Activated CD8-positive, alpha-beta memory T cell treated with anti-CD3 and anti-CD28 coated beads, Interleukin-2, amount 50 U/mL, for 24 hours (primary cell): ENCODE measurements around the gene ADGRL3.

Experiments used
- DNase-seq: peaks from one replicate; pipeline ENCODE4 v3.0.0-alpha.2; 2020; ENCODE audit errors: extremely low read depth

The ADGRL3 gene

DNA sequence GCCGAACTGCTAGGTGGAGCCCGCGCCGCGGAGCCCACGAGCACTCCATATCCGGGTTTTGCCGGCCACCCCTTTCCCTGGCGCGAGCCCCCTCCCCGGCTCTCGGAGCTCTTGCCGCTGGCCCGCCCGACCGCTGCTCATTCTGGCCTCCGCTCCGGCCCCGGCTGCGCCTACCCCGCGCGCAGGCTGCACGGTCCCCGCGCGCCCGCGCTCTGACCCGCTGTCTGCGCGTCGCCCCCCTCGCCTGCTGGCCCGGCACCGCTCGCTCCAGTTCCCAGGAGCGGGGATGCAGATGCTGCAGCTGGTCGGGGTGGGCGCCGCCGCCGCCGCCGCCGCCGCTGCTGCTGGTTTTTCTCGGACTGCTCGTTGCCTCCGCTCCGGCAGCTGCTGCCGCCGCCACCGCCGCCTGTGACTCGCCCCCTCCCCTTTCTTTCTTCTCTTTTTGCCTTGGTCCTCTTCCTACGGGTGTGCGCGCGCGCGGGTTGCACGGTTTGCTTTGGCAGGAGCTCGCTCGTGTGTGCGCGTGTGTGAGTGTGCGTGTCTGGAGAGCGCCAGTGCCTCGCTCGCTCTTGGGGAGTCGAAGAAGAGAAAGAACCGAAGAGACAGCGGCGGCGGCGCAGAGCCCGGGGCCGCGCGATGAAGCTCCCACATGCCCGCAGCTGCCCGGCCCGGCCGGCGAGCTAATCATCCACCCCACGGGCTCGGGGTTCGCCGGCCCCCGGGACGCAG, at the start of gene ADGRL3:
Gene ADGRL3 (plus strand): TSS at position 140 of the 729 bp plus-strand sequence.
- DNase-seq: no peak

DNA sequence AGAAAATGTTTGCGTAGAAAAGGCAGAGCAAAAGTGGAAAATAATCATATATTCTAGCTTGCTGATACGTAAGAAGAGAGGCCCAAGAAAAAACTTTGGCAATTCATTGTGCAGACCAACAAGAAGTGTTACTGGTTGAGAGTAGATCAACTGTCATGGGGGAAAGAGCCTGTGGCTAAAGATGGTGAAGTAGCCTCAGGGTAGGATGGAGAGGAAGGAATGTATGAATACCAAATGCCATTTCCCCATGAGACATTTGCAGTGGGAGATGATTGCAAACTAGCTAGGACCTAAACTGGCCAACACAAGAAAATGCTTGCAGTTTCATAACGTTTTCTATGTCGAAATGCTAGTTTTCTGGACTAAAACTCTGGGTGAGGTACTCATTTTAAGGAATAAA, 47.7 kb upstream of the ADGRL3 start:
- no peak for DNase-seq

DNA sequence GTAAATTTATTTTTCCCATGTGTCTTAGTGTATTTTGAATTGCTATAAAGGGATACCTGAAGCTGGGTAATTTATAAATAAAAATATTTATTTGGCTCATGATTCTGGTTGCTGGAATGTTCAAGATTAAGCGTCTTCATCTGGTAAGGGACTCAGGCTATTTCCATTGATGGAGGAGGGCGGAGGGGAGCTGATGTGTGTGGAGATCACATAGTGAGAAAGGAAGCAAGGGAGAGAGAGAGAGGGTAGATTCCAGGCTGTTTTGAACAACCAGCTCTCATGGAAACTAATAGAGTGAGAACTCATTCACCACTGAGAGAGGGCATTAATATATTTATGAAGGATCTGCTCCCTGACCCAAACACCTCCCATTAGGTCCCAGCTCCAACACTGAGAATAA, 39.6 kb upstream of the ADGRL3 start:
- DNase-seq: no peak

DNA sequence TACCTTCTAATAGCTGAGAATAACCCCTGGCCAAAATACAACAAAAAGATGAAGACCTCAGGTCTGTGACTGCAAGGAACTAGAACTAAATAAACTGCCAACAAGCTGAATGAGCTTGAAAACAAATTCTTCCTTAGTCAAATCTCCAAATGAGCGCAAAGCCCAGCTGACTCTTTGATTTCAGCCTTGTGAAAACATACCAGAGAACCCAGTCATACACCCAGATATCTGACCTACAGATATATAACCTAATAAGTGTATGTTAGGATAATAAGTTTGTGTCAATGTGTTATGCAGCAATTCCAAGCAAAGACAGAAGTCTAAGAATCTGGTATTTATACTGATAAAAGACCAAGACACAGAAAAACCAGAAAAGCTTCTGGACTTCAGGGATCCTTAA, 38.0 kb upstream of the ADGRL3 start:
- no peak for DNase-seq

DNA sequence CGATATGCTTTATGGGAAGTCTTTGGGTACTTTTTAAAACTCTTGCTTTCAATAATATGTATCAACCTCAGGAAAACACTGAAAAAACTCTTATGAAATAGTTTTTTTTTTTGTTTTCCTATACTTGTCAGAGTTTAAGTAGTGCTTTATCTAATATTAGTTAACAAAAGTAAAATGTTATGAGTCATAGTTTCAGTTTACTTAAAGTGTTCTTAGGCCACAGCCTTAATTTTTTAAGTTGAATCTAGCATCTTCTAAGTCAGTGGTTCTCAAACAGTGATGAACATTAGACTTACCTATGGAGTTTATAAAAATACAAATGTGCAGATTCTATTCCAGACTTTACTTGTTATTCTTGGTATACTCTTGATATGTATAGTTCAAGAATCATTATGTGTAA, 26.3 kb upstream of the ADGRL3 start:
- DNase-seq: no peak

DNA sequence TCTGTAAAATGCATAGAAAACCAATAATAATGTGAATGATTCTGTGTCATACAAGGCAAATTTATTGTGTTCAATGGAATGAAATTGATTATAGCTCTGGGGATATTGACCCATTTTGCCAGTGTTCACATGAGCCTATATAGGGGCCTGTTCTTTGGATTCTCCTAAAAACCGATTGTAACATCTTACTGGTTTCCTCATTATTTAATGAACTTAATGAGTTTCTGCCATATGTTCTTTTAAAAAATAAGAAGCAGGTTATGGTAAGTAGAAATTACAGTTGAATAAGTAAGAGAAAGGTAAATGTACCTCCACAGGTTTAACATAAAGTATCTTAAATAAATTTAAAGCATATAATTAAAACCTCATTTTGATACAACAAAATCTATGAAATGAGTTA, 24.6 kb upstream of the ADGRL3 start:
- no peak for DNase-seq

DNA sequence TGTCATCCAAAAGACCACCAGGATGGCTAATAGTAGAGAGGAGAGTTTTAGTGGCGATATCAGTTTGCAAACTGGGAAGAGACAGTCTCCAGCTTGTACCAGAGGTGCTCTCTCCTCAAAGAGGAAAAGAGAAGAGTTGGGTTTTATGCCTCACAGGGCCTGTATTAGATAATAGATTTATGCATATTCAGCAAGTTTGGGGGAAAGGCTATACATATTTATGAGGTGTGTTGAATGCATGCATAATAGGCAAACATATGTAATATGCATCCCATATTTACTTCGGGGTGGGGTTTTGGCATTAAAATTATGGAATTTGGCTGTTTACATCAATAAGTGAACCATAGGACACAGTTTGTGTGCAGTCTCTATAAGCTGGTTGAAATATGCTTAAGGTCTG, 22.8 kb upstream of the ADGRL3 start:
- DNase-seq: no peak

DNA sequence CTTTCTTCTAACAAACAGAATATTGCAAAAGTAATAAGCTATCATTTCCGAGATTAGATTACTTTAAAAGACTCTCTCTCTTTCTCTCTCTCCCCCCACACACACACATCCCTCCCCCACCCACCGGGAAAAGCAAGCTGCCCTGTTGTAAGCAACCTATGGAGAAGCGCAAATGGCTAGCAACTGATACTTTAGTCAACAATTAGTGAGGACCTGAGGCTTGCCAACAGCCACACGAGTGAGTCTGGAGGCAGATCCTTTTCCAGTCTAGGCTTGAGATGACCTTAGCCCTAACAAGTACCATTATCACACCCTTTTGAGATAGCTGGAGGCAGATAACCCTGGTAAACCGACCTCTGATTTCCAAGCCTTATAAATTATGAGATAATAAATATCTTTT, 19.7 kb upstream of the ADGRL3 start:
- no peak for DNase-seq

DNA sequence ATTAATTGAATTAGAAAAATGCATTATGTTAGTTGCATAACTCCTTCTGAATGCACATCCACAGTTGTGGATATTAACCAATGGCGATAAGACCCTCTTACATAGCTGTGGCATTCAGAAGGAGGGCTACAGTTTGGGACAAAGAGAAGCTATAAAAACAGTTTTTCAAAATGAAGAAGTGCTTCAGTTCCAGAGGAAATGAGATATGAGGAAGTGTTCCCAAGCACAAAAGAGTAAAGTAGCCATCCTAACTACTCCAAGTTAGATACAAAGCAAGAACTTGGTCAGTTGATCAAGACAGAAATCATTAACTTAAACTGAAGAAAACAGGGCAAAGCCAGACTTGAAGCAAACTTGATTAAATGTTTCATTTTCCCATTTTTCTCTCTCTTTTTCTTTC, 17.2 kb upstream of the ADGRL3 start:
- no peak for DNase-seq

DNA sequence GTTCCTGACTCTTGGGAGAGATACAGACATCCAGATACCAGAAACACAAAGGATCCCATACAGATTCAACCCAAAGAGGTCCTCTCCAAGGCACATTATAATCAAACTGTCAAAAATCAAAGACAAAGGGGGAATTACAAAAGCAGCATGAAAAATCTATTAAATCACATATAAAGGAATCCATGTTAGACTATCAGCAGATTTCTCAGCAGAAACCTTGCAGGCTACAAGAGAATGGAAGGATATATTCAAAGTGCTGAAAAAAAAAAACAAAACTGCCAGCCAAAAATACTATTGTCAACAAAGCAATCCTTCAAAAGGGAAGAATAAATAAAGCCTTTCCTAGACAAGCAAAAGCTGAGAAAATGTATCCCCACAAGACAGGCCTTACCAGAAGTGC, 14.8 kb upstream of the ADGRL3 start:
- DNase-seq: no peak

DNA sequence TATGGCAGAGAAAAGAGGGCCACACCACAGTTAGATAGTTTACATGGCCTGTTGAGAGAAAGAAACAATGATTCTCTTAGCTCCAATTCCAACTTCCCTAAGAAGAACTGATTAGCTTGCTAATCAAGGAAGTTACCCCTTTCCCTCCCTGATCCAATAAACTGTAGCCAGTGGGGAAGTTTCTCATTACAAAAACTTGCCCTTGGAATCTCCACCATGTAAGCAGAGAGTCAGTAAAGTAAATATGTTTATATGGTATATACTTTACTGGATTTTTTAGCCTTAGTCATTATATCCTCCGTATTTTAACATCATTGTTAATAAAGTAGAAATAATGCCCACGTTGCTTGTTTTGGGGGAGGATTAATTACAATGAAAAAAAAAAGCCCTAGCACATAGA, 7.7 kb upstream of the ADGRL3 start:
- DNase-seq: no peak

DNA sequence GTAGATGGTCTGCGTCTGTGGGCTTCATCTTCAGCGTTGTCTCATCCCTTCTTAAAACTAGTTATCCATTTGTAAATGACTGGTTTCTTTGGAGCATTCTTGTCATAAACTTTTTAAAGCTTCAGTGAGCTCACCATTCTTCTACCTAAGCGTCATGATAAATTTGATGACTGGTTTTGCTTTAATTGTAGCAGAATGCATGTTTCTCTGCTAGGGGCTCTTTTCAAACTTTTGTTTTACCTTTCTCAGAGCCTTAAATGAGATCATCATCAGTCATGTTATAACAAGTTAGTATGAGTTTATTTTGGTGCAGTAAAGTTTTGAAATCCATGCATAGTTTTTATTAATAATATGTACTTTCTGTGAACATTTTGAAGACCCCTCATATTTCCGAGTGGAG, 6.3 kb upstream of the ADGRL3 start:
- DNase-seq: no peak

DNA sequence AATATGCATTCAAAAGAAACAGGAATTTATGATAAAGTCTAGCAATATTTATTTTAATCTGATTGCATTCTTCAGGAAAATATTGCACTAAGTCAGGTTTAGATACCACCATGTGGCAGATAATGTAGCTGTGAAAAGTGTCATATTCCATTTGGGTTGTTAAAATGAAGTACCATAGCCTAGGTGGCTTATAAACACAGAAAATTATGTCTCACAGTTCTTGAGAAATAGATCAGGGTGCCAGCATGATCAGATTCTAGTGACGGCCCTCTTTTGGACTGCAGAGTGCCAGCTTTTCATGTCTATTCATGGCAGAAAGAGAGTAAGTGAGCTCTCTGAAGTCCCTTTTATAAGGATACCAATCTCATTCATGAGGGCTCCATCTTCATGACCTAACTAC, 5.6 kb upstream of the ADGRL3 start:
- no peak for DNase-seq

DNA sequence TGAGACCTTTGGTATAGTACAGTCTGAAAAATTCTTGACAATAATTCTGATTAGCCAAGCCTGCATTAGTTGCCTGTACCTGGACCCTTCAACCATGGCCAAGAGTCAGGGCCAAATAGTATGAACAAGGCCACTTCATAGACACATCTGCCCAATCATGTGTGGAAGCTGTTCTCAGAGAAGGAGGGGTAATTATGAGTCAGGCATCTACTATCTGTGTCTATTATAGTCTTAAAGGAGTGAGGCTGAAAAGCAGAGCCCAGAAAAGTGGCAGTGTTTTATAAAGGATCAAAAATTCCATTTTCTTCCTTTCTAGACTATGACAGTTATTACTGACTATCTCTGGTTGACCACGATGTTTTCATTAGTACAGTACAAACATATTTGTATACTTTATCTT, 5.0 kb upstream of the ADGRL3 start:
- DNase-seq: no peak

DNA sequence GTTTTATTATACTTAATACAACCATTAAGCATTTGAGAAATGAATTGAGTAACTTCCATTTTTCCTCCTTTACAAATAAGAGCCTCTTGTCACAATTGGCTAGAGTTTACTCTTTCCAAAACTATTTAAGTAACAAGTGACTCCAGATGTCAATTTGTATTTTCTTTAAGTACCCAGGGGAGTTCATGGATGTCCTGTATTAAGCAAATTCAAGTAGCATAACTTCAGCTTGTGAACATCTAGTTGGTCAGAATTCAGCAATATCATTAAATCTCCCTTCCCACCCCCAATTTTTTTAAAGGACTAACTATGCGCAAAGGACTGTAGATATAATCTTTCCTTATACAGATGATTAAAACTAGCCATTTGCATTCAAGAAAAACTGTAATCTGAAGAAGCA, 1.4 kb upstream of the ADGRL3 start:
- no peak for DNase-seq

DNA sequence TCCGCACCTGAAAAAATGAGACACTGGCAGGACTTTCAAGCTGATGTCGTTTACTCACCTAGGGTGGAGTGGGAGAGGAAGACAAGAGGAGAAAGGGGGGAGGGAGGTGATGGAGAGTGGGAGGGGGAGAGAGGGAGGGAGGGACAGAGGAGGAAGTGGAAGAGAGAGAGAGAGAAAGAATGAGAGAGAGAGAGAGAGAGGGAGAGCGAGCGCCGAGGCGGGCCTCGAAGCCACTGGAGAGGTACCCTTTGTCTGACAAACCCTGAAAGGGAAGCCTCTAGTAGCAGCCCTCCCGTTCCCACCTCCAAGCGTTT, 296 bp upstream of the ADGRL3 start:
- no peak for DNase-seq

DNA sequence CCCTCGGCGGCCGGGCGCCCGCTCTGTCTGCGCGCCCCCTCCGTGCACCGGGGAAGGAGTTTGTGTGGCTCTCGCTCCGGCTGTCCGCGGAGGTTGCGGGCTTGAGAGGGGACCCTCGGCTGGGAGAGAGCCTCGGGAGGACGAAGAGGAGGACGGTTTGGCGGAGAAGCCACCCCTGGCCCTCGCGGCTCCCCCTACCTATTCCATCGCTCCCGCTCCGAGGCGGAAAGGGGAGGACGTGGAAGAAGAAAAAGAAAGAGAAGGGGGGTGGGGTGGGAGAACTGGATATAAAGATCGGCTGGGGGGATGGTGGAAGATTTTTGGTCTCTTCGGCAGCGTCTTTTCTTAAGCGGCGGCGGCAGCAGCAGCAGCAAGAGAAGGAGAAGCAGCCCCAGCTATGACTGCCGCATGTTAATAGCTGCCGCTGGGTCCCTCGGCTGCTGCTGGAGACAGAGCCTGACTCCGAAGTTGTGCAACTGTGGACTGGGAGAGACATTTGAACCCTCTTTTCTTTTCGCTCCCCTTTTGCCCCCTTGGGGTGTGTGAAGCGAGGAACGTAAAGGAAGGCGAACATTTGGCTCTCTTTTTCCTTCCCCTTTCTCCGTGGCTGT, 895 bp downstream of the ADGRL3 start:
- DNase-seq: no peak

DNA sequence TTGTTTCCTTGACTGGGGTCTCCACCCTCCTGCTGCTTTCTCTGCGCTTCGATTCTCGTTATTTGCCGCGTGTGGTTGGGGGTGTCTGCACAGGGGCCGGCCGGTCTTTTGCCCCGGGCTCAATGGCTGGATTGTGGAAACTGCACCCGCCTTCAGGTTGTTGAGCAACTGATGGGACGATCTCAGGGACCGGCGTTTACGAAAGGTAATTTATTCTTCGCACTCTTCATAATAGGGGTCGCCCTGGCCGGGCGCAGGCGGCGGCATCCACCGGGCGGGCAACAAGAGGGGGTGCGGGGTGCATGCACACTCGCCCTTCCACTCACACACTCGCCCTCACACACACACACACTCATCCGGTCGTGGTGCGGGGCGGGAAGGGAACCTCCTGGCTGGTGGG, 1.4 kb downstream of the ADGRL3 start:
- DNase-seq: no peak

DNA sequence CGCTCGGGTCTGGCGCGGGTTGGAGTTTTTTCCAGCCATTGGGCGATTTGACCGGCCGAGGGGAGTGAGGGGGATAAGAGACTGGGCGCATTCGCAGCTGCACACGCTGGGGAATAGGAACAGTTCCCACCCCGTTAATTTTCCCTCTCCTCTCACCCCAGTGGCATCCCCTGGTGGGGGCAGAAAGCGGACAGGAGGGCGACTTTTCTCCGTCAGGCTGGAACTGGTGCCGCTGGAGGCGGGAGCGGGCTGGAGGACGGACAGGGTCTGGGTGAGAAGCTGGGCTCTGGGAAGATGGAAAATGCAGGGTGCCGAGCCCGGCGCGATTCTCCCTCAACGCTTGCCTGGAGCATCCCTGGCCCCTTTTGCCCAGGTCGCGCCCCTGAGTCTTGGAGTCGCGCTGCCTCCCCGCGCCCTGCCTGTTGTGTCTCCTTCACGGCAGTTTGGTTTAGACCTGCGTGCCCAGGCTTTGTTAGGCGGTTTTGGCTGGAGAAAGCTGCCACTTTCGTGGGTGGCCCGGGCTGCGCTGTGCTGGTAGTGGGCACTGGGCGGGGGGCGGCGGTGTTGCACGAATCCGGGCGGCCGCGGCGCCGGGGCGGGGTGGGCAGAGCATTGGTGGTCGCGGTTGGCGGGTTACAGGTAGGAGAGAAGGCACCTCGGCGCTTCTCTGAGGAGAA, 2.0 kb downstream of the ADGRL3 start:
- DNase-seq: no peak

DNA sequence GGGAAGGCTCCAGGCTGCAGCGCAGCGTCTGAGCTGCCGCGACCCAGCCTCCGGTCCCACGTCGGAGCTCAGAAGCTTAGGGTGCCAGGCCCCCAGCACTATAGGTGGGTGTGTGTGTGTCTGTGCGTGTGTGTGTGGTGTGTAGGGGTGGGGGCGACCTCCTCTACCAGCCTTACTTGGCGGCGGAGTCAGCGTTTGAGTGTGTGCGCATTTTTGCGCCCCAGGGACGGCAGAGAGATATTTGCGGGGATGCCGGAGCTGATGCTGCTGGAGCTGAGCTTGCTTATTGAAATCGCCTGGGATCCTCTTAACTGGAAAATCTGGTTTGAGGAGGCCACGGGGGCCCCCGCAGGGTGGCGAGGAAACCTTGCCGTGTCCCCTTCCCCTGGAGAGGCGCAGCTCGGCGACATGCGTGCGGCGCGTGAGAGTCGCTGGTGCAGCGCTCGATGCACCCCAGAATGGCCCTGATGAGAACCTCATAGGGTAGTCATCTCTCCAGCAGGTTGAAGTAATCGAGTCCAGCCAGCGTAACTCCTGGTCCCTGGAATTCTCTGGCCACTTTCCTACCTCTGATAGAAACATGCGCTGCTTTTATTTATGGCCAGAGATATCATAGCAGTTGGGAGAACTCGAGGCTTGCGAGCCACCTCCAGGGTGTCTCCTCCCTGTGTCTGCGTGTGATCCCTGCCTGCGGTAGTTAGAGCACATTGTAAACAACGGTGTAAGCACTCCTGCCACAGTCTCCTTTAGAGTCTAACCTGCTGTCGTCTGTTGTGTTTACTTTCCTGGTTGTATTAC, 2.7 kb downstream of the ADGRL3 start:
- DNase-seq: no peak

DNA sequence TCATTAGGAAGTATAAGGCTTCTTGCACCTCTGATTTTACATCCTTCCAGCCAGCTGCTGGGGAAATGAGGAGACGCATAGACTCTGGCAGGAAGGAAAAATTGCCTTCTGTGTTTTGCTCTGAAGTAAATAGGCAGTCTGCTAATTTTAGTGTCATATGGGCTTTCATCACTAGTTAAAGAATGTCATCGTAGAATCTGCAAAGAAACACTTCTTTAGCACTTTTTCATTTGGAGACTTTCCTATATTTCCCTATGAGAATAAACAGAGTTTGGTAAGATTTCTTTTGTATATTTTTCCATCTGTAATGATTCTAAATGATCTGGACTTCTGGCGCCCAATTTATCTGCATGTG, 3.3 kb downstream of the ADGRL3 start:
- DNase-seq: no peak

DNA sequence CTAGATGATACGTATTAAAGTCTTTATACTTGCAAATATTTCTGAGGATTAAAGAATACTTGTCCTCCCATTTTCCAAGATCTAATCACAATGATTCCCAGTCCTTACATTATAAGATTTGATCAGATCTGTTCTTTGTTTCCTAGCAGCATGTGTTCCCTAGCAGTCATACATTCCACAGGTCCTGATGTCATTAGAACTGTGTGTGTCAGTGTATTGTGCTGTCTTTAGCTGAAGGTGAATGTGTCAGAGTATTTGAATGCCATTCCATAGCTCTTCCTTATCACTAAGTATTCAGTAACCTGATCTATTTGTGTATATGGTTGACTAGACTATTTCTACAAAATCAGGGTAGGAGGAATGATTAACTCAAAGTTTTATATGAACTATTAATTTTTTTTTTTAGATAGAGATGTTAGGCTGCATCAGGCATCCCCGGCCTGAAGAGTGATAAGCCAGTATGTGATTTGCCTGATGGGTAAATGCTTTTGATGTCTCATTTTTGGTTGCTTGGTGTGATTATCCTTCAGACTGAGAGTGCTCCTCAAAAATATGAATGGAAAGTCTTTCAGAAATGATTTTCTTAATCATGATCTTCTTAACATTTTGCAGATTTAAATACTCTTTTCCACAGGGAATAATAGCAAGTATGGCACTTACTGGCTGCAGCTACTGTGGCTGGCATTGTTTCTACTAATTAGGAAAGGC, 4.4 kb downstream of the ADGRL3 start:
- no peak for DNase-seq
